ENCODE data around the gene FGF6.

Gene FGF6

GRCh38 chr12:4402996-4403395 lies 42.6 kb downstream of the FGF6 start:
- POLR2A ChIA-PET, result no interaction called here
- TF ChIP-seq CTCF (IDR thresholded peaks at IDR 0.05; ENCODE audit: control extremely low read depth, extremely low read depth, low read depth, missing control alignments), result no peak
- no peak for DNase-seq (ENCODE audit: extremely low spot score)
- CTCF ChIA-PET, result interaction anchor here (0.9 to 1.5 kb wide), 4 partner anchors 17 to 31 kb away, joined by 3 to 4 read pairs (median 4); no protein-coding TSS in a partner anchor

- ChIA-PET POLR2A (no interaction called here), CTCF (interaction anchor here (1.2 to 1.3 kb wide), 2 partner anchors 10 to 18 kb away, joined by 3 to 4 read pairs; no protein-coding TSS in a partner anchor)
- no peak for TF ChIP-seq CTCF (IDR thresholded peaks at IDR 0.05; ENCODE audit: control extremely low read depth, extremely low read depth, low read depth, missing control alignments)
- no peak for DNase-seq (ENCODE audit: extremely low spot score)
These were observed 44.5 kb downstream of the FGF6 start for GRCh38 chr12:4401117-4401516.

GRCh38 chr12:4395818-4396217 lies 49.8 kb downstream of the FGF6 start:
- ChIA-PET CTCF (no interaction called here), POLR2A (no interaction called here)
- no peak for TF ChIP-seq CTCF (IDR thresholded peaks at IDR 0.05; ENCODE audit: control extremely low read depth, extremely low read depth, low read depth, missing control alignments)
- no peak for DNase-seq (ENCODE audit: extremely low spot score)

GRCh38 chr12:4393211-4393610 lies 52.4 kb downstream of the FGF6 start:
- ChIA-PET POLR2A (no interaction called here), CTCF (interaction anchor here (1.2 kb wide), 1 partner anchor 31 kb away, joined by 3 read pairs; no protein-coding TSS in a partner anchor)
- DNase-seq (ENCODE audit: extremely low spot score), result no peak
- no peak for TF ChIP-seq CTCF (IDR thresholded peaks at IDR 0.05; ENCODE audit: control extremely low read depth, extremely low read depth, low read depth, missing control alignments)

GRCh38 chr12:4392223-4392742 lies 53.3 kb downstream of the FGF6 start:
- no peak for DNase-seq (ENCODE audit: extremely low spot score)
- no peak for TF ChIP-seq CTCF (IDR thresholded peaks at IDR 0.05; ENCODE audit: control extremely low read depth, extremely low read depth, low read depth, missing control alignments)
- ChIA-PET POLR2A (no interaction called here), CTCF (no interaction called here)

- DNase-seq (ENCODE audit: extremely low spot score), result no peak
- ChIA-PET CTCF (interaction anchor here (0.7 kb wide), 1 partner anchor 8 kb away, joined by 3 read pairs; no protein-coding TSS in a partner anchor), POLR2A (no interaction called here)
- no peak for TF ChIP-seq CTCF (IDR thresholded peaks at IDR 0.05; ENCODE audit: control extremely low read depth, extremely low read depth, low read depth, missing control alignments)
These were observed 57.0 kb downstream of the FGF6 start for GRCh38 chr12:4388662-4389061.
